Measurements from ENCODE around the gene PITPNM2. TPM values are rescaled to one million over a fixed set of nuclear protein-coding genes. Genes with fewer than 3 reads are reported as not detected.

The PITPNM2 gene
- total and polyA plus RNA-seq, 9 of the 15 experiments (the other 6 are each of a cell fraction or from before 2014, with no cell fraction given) = 0.03 to 10.8 (median 2.9) TPM

- no peak for TF ChIP-seq REST (IDR thresholded peaks at IDR 0.05; ENCODE audit: borderline replicate concordance)
- no peak for TF ChIP-seq REST (CRISPR knock-in tag; IDR thresholded peaks at IDR 0.05; ENCODE audit: low read depth)
Measured at GRCh38 chr12:123141615-123142517, 9.0 kb downstream of the PITPNM2 start (continued).

Measured in K562 (cell line).